GM12878 (cell line): Measurements from ENCODE around the gene DBNDD2. TPM values are rescaled to one million over a fixed set of nuclear protein-coding genes. Genes with fewer than 3 reads are reported as not detected.

Experiments
- BMI1 ChIP-seq: fragments of 450-650 bp; IDR thresholded peaks from 2 replicates; pipeline ENCODE4 v1.6.1; 2016; ENCODE audit warnings: mild to moderate bottlenecking, moderate library complexity, borderline replicate concordance
- CHD2 ChIP-seq: IDR thresholded peaks from 2 replicates; pipeline ENCODE4 v1.6.1; 2011; ENCODE audit warnings: low read depth, low read length, improper control_type of control experiment, borderline replicate concordance
- CHD4 ChIP-seq: fragments of 200-600 bp; sonication (generic); IDR thresholded peaks from 2 replicates; pipeline ENCODE4 v1.6.1; 2016; ENCODE audit warnings: mild to moderate bottlenecking
- DPF2 ChIP-seq: fragments of 450-650 bp; IDR thresholded peaks from 2 replicates; pipeline ENCODE4 v1.6.1; 2017; ENCODE audit warnings: mild to moderate bottlenecking
- EZH2 ChIP-seq: IDR thresholded peaks from 2 replicates; pipeline ENCODE4 v1.6.1; 2012; ENCODE audit warnings: low read depth, mild to moderate bottlenecking, control low read depth, inconsistent platforms, low read length, borderline replicate concordance; ENCODE audit not compliant: control insufficient read depth
- HDGF ChIP-seq: fragments of 450-650 bp; IDR thresholded peaks from 2 replicates; pipeline ENCODE4 v1.6.1; 2016; ENCODE audit warnings: antibody characterized with exemption
- HSF1 ChIP-seq: fragments of 150-350 bp; IDR thresholded peaks from 2 replicates; pipeline ENCODE4 v1.6.1; 2014; ENCODE audit warnings: mild to moderate bottlenecking, low read depth, low read length
- IRF4 ChIP-seq: IDR thresholded peaks from 2 replicates; pipeline ENCODE4 v1.6.1; 2011; ENCODE audit warnings: low read depth, low read length
- KDM1A ChIP-seq: fragments of 200-600 bp; sonication (generic); IDR thresholded peaks from 2 replicates; pipeline ENCODE4 v1.6.1; 2016; ENCODE audit warnings: borderline replicate concordance
- MEF2B ChIP-seq: fragments of 450-650 bp; IDR thresholded peaks from 2 replicates; pipeline ENCODE4 v1.6.1; 2018; ENCODE audit warnings: mild to moderate bottlenecking, moderate library complexity; ENCODE audit not compliant: partially characterized antibody, poor library complexity, severe bottlenecking
- MTA2 ChIP-seq: fragments of 450-650 bp; IDR thresholded peaks from 2 replicates; pipeline ENCODE4 v1.6.1; 2016; ENCODE audit warnings: low read depth, mild to moderate bottlenecking, moderate library complexity
- NR2F1 ChIP-seq: fragments of 450-650 bp; conservative IDR thresholded peaks from 2 replicates; pipeline ENCODE4 v1.6.1; 2017; ENCODE audit warnings: mild to moderate bottlenecking
- NRF1 ChIP-seq: conservative IDR thresholded peaks from 2 replicates; pipeline ENCODE4 v1.6.1; 2011; ENCODE audit warnings: mild to moderate bottlenecking, low read depth, low read length, improper control_type of control experiment
- PAX5 ChIP-seq: IDR thresholded peaks from 2 replicates; pipeline ENCODE4 v1.6.1; 2011; ENCODE audit warnings: low read depth, low read length, borderline replicate concordance
- PML ChIP-seq: IDR thresholded peaks from 2 replicates; pipeline ENCODE4 v1.6.1; 2012; ENCODE audit warnings: low read length, inconsistent platforms
- RBBP5 ChIP-seq: fragments of 200-600 bp; sonication (generic); conservative IDR thresholded peaks from 2 replicates; pipeline ENCODE4 v1.6.1; 2016
- RCOR1 ChIP-seq: conservative IDR thresholded peaks from 2 replicates; pipeline ENCODE4 v1.6.1; 2012; ENCODE audit warnings: low read depth, low read length, improper control_type of control experiment
- SMAD5 ChIP-seq: IDR thresholded peaks from 2 replicates; pipeline ENCODE4 v1.6.1; 2016; ENCODE audit warnings: antibody characterized with exemption, low read depth
- SMARCA5 ChIP-seq: fragments of 450-650 bp; IDR thresholded peaks from 2 replicates; pipeline ENCODE4 v1.6.1; 2017; ENCODE audit warnings: mild to moderate bottlenecking
- SUPT20H ChIP-seq: IDR thresholded peaks from 2 replicates; pipeline ENCODE4 v1.6.1; 2011; ENCODE audit warnings: low read depth, mild to moderate bottlenecking, low read length, moderate library complexity, borderline replicate concordance; ENCODE audit not compliant: control insufficient read depth
- TARDBP ChIP-seq: IDR thresholded peaks from 2 replicates; pipeline ENCODE4 v1.6.1; 2016; ENCODE audit warnings: borderline replicate concordance
- YY1 ChIP-seq: IDR thresholded peaks from 2 replicates; pipeline ENCODE4 v1.6.1; 2011; ENCODE audit warnings: low read depth, mild to moderate bottlenecking, low read length
- ZNF274 ChIP-seq: IDR thresholded peaks from one replicate; pipeline ENCODE4 v1.8.0; 2011; ENCODE audit not compliant: insufficient read length, insufficient read depth
- polyA plus RNA-seq, 11 experiments: library from polyadenylated mRNA; depleted of rRNA in 4 of 11; unstranded in 6 of 11; stranded (reverse) in 5 of 11; fragments of >200 nt; fragmentation: Nextera tagmentation in 4 of 11; fragmentation: Illumina TruSeq in 1 of 11; extraction: Ambion mirVana in 4 of 11; extraction: Trizol in 1 of 11; gene quantifications; 1 replicate in 1 of 11; 2 replicates in 10 of 11; pipeline versions ENCODE4 v1.2.1 to v1.2.3, GENCODE V29; 2011 to 2016; ENCODE audit warnings: inconsistent platforms in 2 of 11, missing spikeins in 2 of 11, low read depth in 1 of 11
- total RNA-seq, 4 experiments: library from RNA; depleted of rRNA in 3 of 4; stranded (reverse); fragments of >200 nt in 3 of 4; fragmentation: Illumina TruSeq in 1 of 4; extraction: Trizol in 1 of 4; gene quantifications; 2 replicates each; pipeline versions ENCODE4 v1.2.1 to v1.2.3, GENCODE V29; 2013 to 2021
- TF ChIP-seq, protein P1 (sequence below): IDR thresholded peaks from 2 replicates; pipeline ENCODE4 v1.6.1; 2011; ENCODE audit warnings: borderline replicate concordance, low read depth, mild to moderate bottlenecking, moderate library complexity, mixed read lengths, low read length; ENCODE audit not compliant: insufficient read depth; ENCODE audit errors: extremely low read length
- TF ChIP-seq, protein P2 (sequence below): fragments of 450-650 bp; IDR thresholded peaks from 2 replicates; pipeline ENCODE4 v1.6.1; 2016; ENCODE audit warnings: mild to moderate bottlenecking

Gene DBNDD2
- total and polyA plus RNA-seq, 10 of the 15 experiments (the other 5 are each of a cell fraction or from before 2014, with no cell fraction given) = 0.17 to 5.7 (median 0.49) TPM; not detected in 1

DNA sequence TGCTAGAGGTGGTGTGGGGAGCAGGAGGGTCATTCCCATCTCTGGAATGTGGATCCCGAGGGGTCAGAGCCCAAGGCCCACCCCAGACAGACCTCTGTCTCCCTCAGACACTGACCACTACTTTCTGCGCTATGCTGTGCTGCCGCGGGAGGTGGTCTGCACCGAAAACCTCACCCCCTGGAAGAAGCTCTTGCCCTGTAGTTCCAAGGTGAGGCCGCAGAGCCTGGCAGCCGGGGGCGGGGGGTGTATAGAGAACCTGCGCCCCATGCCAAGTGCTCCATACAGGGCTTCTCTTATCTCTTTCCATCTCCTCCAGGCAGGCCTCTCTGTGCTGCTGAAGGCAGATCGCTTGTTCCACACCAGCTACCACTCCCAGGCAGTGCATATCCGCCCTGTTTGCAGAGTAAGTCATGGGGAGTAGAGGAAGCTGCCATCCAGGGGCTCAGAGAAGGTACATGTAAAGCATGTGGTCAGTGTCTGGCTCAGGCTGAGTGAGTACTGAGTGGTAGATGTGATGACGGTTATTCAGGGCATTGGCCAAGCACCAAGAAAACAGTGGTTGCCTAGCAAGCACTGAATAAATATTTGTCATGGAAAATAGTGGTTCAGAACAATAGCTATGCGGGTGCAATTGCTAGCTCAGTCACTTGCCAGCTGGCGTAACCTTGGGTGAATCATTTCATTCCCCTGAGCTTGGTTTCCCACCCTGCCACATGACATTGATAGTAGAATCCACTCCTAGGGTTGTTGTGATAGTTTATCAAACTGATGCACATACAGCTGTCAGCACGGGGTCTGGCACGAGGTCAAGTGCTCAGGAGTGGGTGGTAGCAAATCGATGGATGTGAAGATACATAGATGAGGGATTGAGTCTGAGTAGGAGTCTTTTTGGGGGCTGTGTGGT, 11.4 kb downstream of the DBNDD2 start (continued):
- TF ChIP-seq, protein P1, sequence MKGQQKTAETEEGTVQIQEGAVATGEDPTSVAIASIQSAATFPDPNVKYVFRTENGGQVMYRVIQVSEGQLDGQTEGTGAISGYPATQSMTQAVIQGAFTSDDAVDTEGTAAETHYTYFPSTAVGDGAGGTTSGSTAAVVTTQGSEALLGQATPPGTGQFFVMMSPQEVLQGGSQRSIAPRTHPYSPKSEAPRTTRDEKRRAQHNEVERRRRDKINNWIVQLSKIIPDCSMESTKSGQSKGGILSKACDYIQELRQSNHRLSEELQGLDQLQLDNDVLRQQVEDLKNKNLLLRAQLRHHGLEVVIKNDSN = no peak
- TF ChIP-seq ZNF274 (no peak), IRF4 (no peak), PAX5 (no peak; the same call in 1 of the 2 replicates), PML (no peak), CHD4 (no peak), NR2F1 (no peak; the same call in 1 of the 2 replicates), RCOR1 (no peak), DPF2 (peak; percentile 34; the same call in 1 of the 2 replicates), HDGF (no peak), NRF1 (no peak), MEF2B (peak; percentile 55), SMAD5 (no peak), SMARCA5 (no peak), HSF1 (no peak), SUPT20H (no peak), YY1 (no peak), KDM1A (no peak), TARDBP (no peak), BMI1 (peak; percentile 37; the same call in 1 of the 2 replicates), MTA2 (peak; percentile 62), RBBP5 (no peak), EZH2 (no peak), CHD2 (peak; percentile 65; the same call in 1 of the 2 replicates)
- TF ChIP-seq, protein P2, sequence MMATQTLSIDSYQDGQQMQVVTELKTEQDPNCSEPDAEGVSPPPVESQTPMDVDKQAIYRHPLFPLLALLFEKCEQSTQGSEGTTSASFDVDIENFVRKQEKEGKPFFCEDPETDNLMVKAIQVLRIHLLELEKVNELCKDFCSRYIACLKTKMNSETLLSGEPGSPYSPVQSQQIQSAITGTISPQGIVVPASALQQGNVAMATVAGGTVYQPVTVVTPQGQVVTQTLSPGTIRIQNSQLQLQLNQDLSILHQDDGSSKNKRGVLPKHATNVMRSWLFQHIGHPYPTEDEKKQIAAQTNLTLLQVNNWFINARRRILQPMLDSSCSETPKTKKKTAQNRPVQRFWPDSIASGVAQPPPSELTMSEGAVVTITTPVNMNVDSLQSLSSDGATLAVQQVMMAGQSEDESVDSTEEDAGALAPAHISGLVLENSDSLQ = peak; percentile 53
